GM12801 (cell line): ENCODE measurements around the gene ATRIP.

Source experiments
- TF ChIP-seq, protein P1 (sequence below): IDR thresholded peaks from one replicate; pipeline ENCODE4 v1.5.1; 2011; ENCODE audit warnings: control low read depth; ENCODE audit not compliant: insufficient read length; ENCODE audit errors: extremely low read depth

Gene ATRIP

DNA sequence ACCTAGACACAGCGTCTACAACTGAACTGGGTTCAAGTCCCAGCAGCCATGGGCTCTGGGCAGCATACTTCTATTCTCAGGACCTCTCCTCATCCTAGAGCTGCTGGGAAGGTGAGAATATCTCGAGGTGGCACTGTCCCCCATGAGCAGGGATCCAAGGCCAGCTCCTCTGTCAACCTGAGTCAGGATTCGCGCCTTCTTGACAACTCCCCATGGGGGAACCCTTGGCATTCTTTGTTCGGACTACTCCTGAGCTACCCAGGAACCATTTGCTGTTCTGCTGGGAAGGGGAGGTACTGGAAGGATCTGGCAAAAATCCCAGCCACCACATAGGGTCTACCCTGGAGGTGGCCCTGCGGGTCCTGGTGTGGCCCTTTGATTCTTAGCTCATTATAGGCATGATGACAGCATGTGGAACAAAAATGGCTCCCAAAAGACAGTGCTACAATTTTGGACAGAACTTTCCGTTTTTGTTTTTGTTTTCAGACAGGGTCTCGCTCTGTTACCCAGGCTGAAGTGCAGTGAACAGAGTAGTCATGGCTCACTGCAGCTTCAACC lies 38.9 kb upstream of the ATRIP start:
- TF ChIP-seq, protein P1, sequence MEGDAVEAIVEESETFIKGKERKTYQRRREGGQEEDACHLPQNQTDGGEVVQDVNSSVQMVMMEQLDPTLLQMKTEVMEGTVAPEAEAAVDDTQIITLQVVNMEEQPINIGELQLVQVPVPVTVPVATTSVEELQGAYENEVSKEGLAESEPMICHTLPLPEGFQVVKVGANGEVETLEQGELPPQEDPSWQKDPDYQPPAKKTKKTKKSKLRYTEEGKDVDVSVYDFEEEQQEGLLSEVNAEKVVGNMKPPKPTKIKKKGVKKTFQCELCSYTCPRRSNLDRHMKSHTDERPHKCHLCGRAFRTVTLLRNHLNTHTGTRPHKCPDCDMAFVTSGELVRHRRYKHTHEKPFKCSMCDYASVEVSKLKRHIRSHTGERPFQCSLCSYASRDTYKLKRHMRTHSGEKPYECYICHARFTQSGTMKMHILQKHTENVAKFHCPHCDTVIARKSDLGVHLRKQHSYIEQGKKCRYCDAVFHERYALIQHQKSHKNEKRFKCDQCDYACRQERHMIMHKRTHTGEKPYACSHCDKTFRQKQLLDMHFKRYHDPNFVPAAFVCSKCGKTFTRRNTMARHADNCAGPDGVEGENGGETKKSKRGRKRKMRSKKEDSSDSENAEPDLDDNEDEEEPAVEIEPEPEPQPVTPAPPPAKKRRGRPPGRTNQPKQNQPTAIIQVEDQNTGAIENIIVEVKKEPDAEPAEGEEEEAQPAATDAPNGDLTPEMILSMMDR: no peak

DNA sequence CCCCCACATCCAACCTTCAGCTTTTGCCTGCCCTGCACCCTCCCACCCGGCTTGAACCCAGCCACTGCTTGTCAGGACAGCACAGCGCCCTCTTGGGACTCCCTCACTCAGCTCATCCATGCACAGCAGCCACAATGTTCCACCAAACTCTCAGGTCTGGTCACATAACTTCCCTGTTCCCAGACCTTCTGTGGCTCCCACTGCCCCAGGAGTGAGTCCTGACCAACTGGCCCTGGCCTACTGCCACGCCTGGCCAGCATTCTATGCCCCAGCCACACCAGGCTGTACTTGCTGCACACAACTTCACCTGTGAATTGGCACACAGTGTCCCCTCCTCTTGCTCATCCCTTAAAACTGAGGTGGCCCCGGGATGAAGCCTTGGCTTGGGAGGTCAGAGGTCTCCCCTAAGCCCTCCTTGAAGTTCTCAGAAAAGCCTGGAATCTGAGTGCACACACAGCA lies 37.7 kb upstream of the ATRIP start:
- TF ChIP-seq, protein P1: no peak

DNA sequence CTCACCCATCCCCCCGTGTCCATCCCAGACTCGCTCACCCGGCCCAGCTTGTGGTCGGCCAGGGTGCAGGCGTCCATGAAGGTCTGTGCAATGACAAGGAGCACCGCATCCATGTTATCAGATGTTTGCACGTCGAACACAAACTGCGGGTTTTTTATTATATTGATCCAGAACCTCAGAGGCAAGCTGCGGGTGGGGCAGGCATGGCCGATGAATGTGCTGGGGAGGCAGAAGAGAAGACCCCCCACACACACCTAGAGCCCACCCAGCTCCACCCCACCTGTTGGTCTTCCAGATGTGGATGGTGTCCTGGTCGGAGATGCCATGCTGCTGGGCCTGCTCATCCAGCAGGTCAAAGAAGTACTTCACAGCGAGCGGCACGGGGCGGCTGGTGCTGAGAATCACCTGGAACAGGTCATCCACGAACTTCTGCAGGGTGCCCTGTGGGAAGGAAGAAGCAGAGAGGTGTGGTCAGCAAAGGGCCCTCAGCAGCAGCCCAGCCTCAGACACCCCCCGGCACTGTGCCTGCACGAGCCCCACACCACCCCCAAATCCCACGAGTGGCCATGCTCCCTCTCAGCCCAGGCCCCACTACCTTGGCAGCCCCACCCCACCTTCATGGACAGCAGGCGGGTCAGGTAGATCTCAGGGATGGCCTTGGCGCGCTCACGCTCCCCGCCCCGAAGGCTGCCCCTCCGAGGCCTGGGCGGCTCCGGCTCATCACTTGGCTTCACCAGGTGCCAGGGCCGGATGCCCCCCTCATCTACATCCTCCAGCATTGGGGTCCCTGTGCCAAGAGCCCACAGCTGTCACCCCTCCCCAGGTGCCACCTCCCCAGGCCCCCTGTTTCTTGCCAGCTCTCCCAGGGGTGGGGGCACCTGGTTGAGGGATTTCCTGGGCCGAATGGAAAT lies 37.0 kb upstream of the ATRIP start:
- TF ChIP-seq, protein P1: no peak

DNA sequence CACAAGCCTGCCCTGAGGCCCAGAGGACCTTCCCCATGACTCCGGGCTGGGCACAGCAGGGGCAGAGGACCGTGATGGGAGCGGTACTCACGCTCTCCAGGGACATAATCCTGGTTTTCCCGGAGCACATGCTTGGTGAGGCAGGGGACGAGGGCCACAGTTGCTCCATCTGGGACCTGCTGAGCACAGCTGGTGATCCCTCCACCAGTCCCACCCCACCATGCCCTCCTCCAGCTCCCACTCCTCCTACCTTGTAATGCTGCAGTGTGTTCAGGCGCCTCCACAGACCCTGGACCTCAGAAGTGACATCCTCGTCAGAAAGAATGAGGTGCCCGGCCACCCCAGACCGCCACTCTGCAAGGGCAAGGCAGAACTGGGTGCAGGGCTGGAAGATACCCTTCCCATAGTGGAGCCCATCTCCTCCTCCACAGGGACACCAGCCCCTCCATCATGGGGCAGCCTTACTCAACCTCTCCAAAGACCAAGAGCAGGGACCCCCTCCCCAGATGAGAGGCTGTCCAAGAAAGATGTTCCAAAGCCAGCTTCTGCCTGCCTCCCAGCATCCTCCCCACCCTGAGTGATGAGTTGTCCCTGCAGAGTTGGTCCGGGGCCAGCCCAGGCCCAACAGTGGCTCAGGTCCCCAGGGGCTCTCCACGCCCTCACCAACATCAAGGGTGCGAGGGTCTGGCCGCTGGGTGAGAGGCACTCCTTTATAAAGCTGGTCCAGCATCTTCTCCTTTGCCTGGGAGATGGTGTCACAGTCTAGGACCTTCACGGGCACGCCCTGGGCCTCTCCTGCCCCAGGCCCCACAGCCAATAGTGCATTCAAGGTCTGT lies 36.1 kb upstream of the ATRIP start:
- TF ChIP-seq, protein P1: no peak

DNA sequence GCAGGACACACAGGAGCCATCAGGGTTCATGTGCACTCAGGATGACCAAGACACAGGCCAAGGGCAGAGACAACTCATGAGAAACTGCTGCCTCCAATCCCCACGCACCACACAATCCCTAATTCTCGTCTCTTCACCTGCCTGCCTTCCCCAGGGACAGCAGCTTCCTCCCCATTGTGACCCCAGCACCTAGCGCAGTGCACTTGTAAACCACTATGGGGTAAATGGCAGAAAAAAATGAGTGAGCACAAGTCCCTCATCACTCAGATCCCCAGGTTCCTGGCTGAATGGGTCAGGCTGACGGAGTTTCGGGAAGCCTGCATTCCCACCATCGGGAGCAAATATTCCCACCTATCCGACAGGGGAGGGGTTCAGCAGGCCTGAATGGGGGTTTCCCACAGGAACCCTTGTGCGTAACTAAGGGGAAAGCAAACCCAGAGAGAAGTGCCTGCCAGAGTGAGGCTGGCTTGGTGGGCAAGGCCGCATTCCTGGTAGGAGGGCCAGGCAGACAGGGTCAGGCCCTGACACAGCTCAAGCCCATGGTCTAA lies 35.4 kb upstream of the ATRIP start:
- TF ChIP-seq, protein P1: no peak

DNA sequence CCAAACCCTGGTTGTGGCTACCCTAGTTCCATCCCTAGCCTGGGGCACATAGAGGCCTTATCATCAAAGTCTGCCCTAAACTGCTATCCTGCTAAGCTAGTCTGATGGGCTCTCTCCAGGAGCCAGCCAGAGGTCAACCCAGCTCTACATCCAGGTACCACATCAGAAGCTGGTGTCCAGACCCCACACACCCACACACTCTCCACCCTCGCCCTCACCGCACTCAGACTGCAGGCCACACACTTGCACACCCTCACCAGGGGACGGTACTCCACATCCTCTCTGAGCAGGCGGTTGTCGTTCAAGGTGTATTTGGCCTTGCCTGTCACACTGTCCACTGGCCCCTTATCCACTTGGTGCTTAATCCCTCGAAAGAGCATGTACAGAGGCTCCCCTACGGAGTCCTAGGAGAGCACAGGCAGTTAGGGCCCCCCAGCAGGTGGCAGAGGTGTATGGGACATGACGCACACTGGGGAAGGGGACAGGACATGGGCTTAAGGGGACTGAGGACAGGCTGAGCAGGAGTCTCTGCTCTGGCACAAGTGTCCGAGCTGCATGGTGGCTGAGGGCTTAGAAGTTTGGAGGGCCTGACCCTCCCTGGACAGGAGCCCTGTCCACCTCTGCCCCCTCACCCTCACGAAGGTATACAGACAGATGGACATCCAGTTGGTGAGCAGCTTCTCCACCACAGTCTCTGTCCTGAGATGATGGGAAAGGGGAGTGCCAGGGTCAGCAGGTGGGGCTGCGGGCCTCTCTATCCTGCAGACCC lies 34.7 kb upstream of the ATRIP start:
- TF ChIP-seq, protein P1: no peak
